Left ventricle myocardium inferior (tissue), 1 donor: ENCODE results near the gene DYSF. TPM values are rescaled to one million over a fixed set of nuclear protein-coding genes. Genes with fewer than 3 reads are reported as not detected.

Source experiments
- DNase-seq: peaks from one replicate; pipeline ENCODE4 v3.0.0-alpha.2; 2020
- H3K27ac ChIP-seq: fragments of 200-600 bp; replicated peaks from 2 replicates; pipeline ENCODE4 v1.8.0; 2021
- H3K27me3 ChIP-seq: fragments of 200-600 bp; 2 replicates; pipeline ENCODE4 v1.8.0; 2021; ENCODE audit warnings: low read depth
- H3K36me3 ChIP-seq: fragments of 200-600 bp; 2 replicates; pipeline ENCODE4 v1.8.0; 2021
- H3K4me1 ChIP-seq: fragments of 200-600 bp; 2 replicates; pipeline ENCODE4 v1.8.0; 2021
- H3K4me3 ChIP-seq: fragments of 200-600 bp; 2 replicates; pipeline ENCODE4 v1.8.0; 2021; ENCODE audit warnings: mild to moderate bottlenecking, moderate library complexity
- H3K9me3 ChIP-seq: fragments of 200-600 bp; replicated peaks from 2 replicates; pipeline ENCODE4 v1.8.0; 2021
- intact Hi-C: fragments of 100-400 bp; cut with micrococcal nuclease; formaldehyde crosslinking; loops from one replicate; pipeline ENCODE4 v1.11.0; 2022
- total RNA-seq: library from RNA; stranded (reverse); fragmentation: NEBNext Ultra II Directional; extraction: Animal tissue kit (Norgen Biotek cat#: 25700); gene quantifications from one replicate; pipeline ENCODE4 v1.2.1, GENCODE V29; 2021
- TF ChIP-seq, protein P1 (sequence below): fragments of 200-600 bp; IDR thresholded peaks from 2 replicates; pipeline ENCODE4 v1.8.0; 2021; ENCODE audit warnings: antibody characterized with exemption, mild to moderate bottlenecking, borderline replicate concordance
- donor health status: DM: no; HTN: yes; CAD: no; lungs with severe emphysema.

The DYSF gene
- total RNA-seq, 1 donor from 2014 or later = 48.2 TPM

DNA sequence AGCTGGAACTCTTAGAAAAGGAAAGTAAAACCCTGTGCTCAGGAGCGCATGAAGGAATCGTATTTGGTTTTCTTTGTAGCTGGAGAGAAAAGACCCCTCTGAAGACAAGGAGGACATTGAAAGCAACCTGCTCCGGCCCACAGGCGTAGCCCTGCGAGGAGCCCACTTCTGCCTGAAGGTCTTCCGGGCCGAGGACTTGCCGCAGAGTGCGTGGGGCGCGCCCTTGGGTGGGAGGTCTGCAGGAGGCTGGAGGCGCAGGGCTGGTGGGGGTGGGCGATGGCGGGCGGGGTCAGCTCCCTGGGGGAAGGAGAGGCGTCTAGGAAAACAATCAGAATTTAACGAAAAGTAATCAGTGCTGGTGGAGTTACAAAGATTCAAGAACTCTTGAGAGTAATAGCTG is 72.8 kb downstream of the DYSF start:
- H3K4me1 ChIP-seq = peaks cover 9% of the 10 kb centered on the region
- no peaks in the 10 kb centered on the region for H3K27me3 ChIP-seq
- peaks cover 55% of the 10 kb centered on the region for H3K36me3 ChIP-seq
- DNase-seq = no peak
- H3K27ac ChIP-seq = no peak overlapping the region
- intact Hi-C loops = no loop called here
- H3K4me3 ChIP-seq = no peak overlapping the region
- no peaks in the 10 kb centered on the region for H3K9me3 ChIP-seq
- TF ChIP-seq, protein P1, sequence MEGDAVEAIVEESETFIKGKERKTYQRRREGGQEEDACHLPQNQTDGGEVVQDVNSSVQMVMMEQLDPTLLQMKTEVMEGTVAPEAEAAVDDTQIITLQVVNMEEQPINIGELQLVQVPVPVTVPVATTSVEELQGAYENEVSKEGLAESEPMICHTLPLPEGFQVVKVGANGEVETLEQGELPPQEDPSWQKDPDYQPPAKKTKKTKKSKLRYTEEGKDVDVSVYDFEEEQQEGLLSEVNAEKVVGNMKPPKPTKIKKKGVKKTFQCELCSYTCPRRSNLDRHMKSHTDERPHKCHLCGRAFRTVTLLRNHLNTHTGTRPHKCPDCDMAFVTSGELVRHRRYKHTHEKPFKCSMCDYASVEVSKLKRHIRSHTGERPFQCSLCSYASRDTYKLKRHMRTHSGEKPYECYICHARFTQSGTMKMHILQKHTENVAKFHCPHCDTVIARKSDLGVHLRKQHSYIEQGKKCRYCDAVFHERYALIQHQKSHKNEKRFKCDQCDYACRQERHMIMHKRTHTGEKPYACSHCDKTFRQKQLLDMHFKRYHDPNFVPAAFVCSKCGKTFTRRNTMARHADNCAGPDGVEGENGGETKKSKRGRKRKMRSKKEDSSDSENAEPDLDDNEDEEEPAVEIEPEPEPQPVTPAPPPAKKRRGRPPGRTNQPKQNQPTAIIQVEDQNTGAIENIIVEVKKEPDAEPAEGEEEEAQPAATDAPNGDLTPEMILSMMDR = no peak

DNA sequence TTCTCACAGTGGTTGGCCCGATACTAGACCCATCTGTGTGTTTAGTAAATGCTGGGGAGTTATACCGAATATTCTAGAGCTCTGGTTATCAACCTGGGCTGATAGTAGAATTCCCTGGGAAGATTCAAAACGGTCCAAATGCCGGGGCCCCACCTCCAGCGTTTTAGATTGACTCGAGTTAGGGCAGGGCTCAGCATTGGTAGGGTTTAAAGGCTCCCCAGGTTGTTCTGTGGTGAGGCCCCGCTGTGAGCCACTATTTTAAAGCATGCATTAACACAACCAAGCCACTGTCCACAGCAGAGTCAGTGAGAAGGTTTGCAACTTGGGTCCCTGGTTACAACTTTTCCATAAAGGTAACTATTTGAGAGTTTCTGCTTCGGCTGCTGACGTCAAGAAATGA is 73.6 kb downstream of the DYSF start:
- TF ChIP-seq, protein P1 = no peak
- no peak overlapping the region for H3K27ac ChIP-seq
- no peaks in the 10 kb centered on the region for H3K9me3 ChIP-seq
- H3K27me3 ChIP-seq = no peaks in the 10 kb centered on the region
- intact Hi-C loops = no loop called here
- no peak for DNase-seq
- no peak overlapping the region for H3K4me3 ChIP-seq
- peaks cover 49% of the 10 kb centered on the region for H3K36me3 ChIP-seq
- peaks cover 10% of the 10 kb centered on the region for H3K4me1 ChIP-seq

DNA sequence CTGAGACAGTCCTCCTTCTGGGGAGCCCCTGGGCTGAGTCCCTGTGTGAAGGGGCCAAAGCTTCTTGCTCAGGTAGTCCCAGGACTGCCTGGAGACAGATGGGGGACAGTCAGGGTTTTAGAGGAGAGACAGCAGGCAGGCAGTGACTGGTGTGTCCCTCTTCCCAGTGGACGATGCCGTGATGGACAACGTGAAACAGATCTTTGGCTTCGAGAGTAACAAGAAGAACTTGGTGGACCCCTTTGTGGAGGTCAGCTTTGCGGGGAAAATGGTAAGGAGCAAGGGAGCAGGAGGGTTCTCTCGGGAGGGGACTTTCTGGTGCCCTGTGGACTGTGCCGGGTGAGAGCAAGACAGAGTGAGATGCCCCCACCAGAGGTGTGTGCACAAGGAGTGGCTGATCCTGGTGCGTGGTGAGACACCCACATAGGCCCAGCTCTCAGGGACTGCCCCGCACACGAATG is 74.8 kb downstream of the DYSF start:
- Histone ChIP-seq H3K27ac (no peak overlapping the region), H3K27me3 (no peaks in the 10 kb centered on the region), H3K36me3 (peaks cover 41% of the 10 kb centered on the region), H3K4me1 (peaks cover 10% of the 10 kb centered on the region), H3K9me3 (no peaks in the 10 kb centered on the region), H3K4me3 (no peak overlapping the region)
- TF ChIP-seq, protein P1 = no peak
- no peak for DNase-seq
- intact Hi-C loops = no loop called here

DNA sequence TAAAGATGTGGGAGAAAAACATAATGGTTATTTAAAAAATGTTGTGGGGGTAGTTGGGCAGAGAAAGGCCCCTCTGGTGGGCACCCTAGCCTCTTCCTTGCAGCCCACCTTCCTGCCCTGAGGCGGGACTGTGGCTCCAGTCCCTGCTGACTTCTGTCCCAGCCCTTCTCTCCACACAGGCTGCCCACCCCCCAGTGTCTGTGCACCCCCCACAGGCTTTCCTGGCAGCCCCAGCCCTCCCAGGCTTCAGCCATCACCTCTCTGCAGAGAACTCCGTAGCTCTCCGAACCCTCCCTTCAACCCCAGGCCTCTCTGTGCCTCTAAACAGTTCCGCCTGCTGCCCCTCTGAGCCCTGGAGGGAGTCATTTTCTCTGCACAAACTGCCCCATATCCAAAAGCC is 75.4 kb downstream of the DYSF start:
- Histone ChIP-seq H3K4me1 (peaks cover 10% of the 10 kb centered on the region), H3K27ac (no peak overlapping the region), H3K9me3 (no peaks in the 10 kb centered on the region), H3K4me3 (no peak overlapping the region), H3K36me3 (peaks cover 47% of the 10 kb centered on the region), H3K27me3 (no peaks in the 10 kb centered on the region)
- intact Hi-C loops = no loop called here
- TF ChIP-seq, protein P1 = no peak
- DNase-seq = no peak

DNA sequence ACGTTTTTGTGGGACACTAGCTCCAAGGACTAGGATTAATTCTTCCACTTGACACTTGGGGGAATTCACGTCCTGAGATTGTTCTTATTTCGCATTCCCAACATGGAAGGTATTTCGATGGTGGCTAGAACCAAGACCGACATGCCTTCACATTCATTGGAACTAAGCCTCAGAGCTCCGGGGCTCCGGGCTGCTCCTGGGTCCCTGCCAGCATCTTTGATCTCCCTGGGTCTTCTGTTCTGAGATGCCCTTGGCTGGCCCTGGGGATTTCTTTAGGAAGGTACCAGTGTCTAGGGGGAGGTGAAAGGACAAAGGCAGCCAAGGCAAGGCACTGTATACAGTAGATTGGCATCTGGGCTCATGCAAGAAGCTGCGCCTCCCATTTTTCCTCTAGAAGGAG is 76.8 kb downstream of the DYSF start:
- Histone ChIP-seq H3K4me1 (peaks cover 6% of the 10 kb centered on the region), H3K27ac (no peak overlapping the region), H3K9me3 (no peaks in the 10 kb centered on the region), H3K36me3 (peaks cover 57% of the 10 kb centered on the region), H3K27me3 (no peaks in the 10 kb centered on the region), H3K4me3 (no peak overlapping the region)
- DNase-seq = no peak
- intact Hi-C loops = no loop called here
- TF ChIP-seq, protein P1 = no peak
